ENCODE data around the gene EME2.

DNA sequence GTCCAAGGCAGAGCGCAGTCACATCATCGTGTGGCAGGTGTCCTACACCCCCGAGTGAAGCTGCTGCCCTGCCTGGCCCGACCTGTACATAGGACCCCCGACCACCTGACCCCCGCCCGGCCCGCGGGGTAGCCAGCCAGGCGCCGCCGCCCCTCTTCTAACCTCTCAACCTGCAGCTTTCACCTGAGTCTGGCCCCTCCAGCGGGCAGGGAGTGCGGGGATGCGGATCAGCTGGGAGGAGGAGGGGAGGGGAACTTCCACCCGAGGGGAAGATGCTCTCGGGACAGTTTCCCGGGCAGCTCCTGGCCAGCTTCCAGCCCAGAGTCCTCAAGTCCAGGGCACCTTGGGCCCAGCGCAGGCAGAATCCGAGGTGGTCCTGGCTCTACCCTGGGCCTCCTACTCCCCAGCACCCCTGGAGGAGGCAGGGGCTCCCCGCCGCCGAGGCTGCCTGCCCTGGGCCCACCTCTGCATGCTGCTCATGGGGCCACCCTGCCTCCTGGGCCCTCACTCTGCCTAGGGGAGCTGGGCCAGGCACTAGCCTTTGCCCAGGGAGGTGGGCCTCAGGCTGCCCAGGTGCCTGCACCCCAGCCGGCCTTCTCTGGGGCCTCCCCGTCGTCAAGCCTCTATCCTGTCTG lies 3.7 kb upstream of the EME2 start:
- TF ChIP-seq EZH2 (conservative IDR thresholded peaks at IDR 0.05; ENCODE audit: low read depth, low read length) (no peak), ZNF264 (CRISPR knock-in tag; IDR thresholded peaks at IDR 0.05) (no peak), ZNF607 (CRISPR knock-in tag; IDR thresholded peaks at IDR 0.05; ENCODE audit: borderline replicate concordance) (no peak), KLF16 (CRISPR knock-in tag; IDR thresholded peaks at IDR 0.05) (no peak), MXD3 (CRISPR knock-in tag; IDR thresholded peaks at IDR 0.05) (no peak), ZNF512 (CRISPR knock-in tag; IDR thresholded peaks at IDR 0.05) (no peak), CTCF (CRISPR knock-in tag; IDR thresholded peaks at IDR 0.05) (no peak)

Data from HepG2 (cell line).